Ascending aorta (tissue), 2 donors: ENCODE results near the gene CNOT6. TPM values are rescaled to one million over a fixed set of nuclear protein-coding genes. Genes with fewer than 3 reads are reported as not detected.

Source experiments
- DNase-seq, 2 donors: peaks; one replicate each; pipeline ENCODE4 v3.0.0-alpha.2; 2019; ENCODE audit warnings: low spot score in 2 of 2
- H3K27ac ChIP-seq, 2 donors: fragments of 200-600 bp; sonication (generic); one replicate each; pipeline ENCODE4 v1.5.1; 2016 to 2017; ENCODE audit warnings: mild to moderate bottlenecking in 1 of 2
- H3K27me3 ChIP-seq: fragments of 200-600 bp; sonication (generic); one replicate; pipeline ENCODE4 v1.5.1; 2017
- H3K36me3 ChIP-seq, 2 donors: fragments of 200-600 bp; sonication (generic); one replicate each; pipeline ENCODE4 v1.5.1; 2016
- H3K4me1 ChIP-seq, 2 donors: fragments of 200-600 bp; sonication (generic); one replicate each; pipeline ENCODE4 v1.5.1; 2016 to 2017; ENCODE audit warnings: mild to moderate bottlenecking in 1 of 2
- H3K4me3 ChIP-seq, 2 donors: fragments of 200-600 bp; sonication (generic); one replicate each; pipeline ENCODE4 v1.5.1; 2016 to 2017; ENCODE audit warnings: mild to moderate bottlenecking in 1 of 2
- H3K9me3 ChIP-seq, 2 donors: fragments of 200-600 bp; sonication (generic); one replicate each; pipeline ENCODE4 v1.5.1; 2016
- intact Hi-C: fragments of 100-400 bp; cut with DNase I; formaldehyde crosslinking; loops from one replicate; pipeline ENCODE4 v1.15.1; 2023
- total RNA-seq: library from RNA; depleted of rRNA; stranded (reverse); fragments of >200 nt; gene quantifications from one replicate; pipeline ENCODE4 v1.1.0, GENCODE V29; 2016
- TF ChIP-seq, protein P1 (sequence below), 3 experiments: fragments of 200-600 bp in 2 of 3; fragments of 450-650 bp in 1 of 3; sonication (generic) in 2 of 3; IDR thresholded peaks; one replicate each; pipeline ENCODE4 v1.5.1; 2016 to 2019; ENCODE audit warnings: antibody characterized with exemption in 3 of 3, mild to moderate bottlenecking in 1 of 3, moderate library complexity in 1 of 3

CNOT6 gene
- total RNA-seq, 1 donor from 2014 or later = 12.0 TPM

DNA sequence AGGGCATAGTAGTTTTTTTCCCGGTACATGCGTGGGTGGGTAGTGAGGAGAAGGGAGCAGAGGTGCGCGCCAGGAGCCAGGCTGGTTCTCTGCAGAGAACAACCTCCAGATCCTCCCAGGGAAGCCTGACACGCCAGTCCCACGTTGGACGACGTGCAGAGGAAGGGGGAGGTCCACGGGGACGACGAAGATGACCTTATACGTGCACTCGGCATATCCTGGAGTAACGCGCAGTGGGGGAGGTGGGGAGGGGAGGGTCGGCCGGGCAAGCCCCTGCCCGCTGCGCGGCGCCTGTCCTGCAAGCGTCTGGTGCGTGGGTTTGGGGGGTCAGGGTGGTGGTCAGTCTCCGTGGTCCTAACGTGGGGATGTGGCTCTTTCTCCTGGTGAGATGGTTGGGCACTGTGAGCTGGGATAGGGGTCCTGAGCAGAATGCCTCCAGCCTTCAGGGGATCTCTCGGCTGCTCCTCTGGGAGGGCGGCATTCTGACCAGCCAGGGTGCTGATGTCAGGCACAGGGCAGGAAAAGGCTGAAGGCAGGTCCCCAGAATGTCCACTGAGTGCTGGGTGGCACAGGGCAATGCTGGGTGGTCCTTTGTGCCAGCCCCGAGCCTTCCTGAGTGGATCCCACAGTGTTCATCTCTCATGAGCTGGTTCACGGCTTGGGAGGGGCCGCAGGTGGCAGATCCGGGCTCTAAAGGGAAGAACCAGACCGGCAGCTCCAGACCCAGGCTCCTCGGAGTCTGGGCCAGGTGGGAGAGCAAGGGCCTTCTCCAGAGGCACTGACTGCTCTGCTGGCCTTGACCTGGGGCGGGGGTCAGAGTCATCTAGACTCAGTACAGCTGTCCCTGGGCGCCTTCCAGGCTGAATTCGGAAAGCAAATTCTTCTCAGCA, 107.7 kb downstream of the CNOT6 start:
- TF ChIP-seq, protein P1, sequence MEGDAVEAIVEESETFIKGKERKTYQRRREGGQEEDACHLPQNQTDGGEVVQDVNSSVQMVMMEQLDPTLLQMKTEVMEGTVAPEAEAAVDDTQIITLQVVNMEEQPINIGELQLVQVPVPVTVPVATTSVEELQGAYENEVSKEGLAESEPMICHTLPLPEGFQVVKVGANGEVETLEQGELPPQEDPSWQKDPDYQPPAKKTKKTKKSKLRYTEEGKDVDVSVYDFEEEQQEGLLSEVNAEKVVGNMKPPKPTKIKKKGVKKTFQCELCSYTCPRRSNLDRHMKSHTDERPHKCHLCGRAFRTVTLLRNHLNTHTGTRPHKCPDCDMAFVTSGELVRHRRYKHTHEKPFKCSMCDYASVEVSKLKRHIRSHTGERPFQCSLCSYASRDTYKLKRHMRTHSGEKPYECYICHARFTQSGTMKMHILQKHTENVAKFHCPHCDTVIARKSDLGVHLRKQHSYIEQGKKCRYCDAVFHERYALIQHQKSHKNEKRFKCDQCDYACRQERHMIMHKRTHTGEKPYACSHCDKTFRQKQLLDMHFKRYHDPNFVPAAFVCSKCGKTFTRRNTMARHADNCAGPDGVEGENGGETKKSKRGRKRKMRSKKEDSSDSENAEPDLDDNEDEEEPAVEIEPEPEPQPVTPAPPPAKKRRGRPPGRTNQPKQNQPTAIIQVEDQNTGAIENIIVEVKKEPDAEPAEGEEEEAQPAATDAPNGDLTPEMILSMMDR (IDR thresholded peaks at IDR 0.05) = no peak

DNA sequence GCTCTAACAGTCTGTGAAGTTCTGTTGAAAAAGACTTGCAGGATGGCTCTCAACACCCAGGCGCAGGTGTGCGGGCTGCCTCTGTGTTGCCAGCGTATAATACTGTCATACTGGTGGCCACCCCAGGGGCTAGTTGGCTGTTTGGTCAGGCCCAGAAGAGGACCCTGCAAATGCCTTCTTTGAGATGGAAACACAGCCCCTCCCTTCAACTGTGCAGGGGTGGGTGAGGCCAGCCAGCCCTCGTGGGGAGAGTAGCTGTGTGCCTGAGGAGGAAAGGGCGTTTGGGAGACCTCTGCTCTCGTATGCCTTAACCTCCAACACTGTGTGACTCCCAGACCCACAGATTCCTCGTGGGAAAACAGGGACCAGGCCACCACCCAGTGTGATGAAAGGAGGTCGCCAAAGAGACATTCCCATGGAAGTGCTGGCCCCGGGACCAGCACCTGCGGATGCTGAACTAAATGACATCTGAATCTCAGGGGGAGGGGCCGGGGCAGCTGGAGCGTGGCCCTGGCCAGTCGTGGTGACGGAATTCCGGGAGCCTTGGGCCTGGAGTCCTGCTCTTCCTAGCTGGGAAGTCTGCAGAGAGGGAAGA, 108.4 kb downstream of the CNOT6 start:
- Histone ChIP-seq H3K36me3 (no peaks in the 10 kb centered on the region), H3K27ac (no peak overlapping the region), H3K9me3 (no peaks in the 10 kb centered on the region), H3K4me3 (no peak overlapping the region), H3K27me3 (no peaks in the 10 kb centered on the region), H3K4me1 (no peaks in the 10 kb centered on the region)
- DNase-seq = peak in 1 of 2 donors; percentile 49
- TF ChIP-seq, protein P1 (IDR thresholded peaks at IDR 0.05) = no peak
- intact Hi-C loops = no loop called here

More for the DNA sequence above, 107.7 kb downstream of the CNOT6 start:
- Histone ChIP-seq H3K27me3 (no peaks in the 10 kb centered on the region), H3K4me3 (no peak overlapping the region), H3K9me3 (no peaks in the 10 kb centered on the region), H3K36me3 (no peaks in the 10 kb centered on the region), H3K4me1 (no peaks in the 10 kb centered on the region), H3K27ac (no peak overlapping the region)
- DNase-seq = peak in 1 of 2 donors; percentile 48
- intact Hi-C loops = no loop called here

DNA sequence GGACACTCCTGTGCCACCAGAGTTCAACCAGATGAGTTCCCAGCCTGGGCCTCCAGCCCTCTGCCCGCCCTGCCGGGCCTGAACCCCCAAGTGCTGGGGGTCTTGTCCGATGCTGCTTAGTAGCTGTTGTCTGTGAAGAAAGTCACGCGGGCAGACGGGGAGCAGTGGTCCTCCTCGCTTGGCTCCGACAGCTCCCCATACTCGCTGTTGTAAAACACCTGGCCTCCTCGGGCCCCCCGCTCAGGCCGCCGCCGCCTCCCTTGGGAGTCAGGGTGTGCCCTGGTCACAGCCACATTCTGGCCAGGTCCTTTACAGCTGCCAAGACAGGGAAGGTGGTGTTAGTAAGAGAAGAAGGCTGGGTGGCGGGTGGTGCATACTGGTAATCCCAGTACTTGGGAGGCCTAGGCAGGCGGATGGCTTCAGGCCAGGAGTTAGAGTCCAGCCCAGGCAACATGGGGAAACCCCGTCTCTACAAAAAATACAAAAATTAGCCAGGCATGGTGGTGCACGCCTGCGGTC, 109.0 kb downstream of the CNOT6 start:
- H3K36me3 ChIP-seq = no peaks in the 10 kb centered on the region
- TF ChIP-seq, protein P1 (IDR thresholded peaks at IDR 0.05) = no peak
- no peak overlapping the region for H3K27ac ChIP-seq
- no peaks in the 10 kb centered on the region for H3K27me3 ChIP-seq
- no peaks in the 10 kb centered on the region for H3K4me1 ChIP-seq
- peak in 1 of 2 donors; percentile 42 for DNase-seq
- intact Hi-C loops = no loop called here
- H3K4me3 ChIP-seq = no peak overlapping the region
- no peaks in the 10 kb centered on the region for H3K9me3 ChIP-seq

DNA sequence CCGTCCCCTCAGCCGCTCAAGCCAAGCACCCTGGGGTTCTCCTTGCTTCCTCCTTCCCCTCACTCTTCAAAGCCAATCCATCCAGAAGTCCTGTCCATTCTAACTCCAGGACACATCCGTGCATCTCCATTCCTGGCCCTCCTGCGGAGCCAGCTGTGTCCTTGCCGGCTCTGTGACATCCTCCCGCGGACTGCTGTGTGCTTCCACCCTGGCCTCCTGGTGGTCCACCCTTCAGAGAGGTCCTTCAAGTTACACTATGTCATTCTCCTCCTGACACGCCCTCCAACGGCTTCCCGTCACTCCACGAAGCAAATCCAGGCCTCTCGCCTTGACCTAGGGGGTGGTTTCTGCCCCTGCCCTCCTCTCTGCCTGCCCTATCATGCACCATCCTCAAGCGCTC, 110.1 kb downstream of the CNOT6 start:
- Histone ChIP-seq H3K27me3 (no peaks in the 10 kb centered on the region), H3K4me1 (no peaks in the 10 kb centered on the region), H3K4me3 (no peak overlapping the region), H3K9me3 (no peaks in the 10 kb centered on the region), H3K36me3 (no peaks in the 10 kb centered on the region), H3K27ac (no peak overlapping the region)
- DNase-seq = no peak
- intact Hi-C loops = no loop called here
- TF ChIP-seq, protein P1 (IDR thresholded peaks at IDR 0.05) = no peak

DNA sequence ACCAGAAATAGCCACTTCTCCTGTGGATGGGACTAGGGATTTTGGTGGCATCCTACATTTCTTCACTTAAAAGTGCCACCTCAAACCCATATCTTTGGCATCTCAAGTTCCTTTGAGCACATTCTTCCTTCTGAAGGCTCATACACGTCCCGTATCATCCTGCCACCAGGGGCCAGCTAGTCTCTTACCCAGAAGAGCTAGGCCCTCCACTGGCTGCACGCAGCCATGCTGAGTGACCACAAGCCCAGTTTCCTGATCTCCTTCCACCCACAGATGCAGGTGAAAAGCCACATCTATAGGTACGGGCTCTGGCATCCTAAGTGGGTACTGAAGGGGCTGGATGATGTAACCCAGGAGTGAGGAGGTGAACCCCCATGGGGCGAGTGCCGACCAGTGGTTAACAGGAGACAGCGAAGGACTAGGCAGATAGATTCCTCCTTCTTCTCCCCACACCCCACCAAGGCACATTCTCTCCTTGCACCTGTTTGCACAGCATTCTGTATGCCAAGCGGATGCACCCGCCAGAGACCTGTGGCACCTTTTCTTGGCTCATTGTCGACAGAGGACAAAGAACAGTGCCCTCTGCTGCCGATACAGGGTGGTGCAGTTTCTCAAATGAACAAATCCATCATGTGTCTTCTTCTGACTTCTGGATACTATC, 111.5 kb downstream of the CNOT6 start:
- no peaks in the 10 kb centered on the region for H3K9me3 ChIP-seq
- H3K4me1 ChIP-seq = no peaks in the 10 kb centered on the region
- H3K27ac ChIP-seq = no peak overlapping the region
- TF ChIP-seq, protein P1 (IDR thresholded peaks at IDR 0.05) = peak in 2 of 3 experiments; percentile 23 to 45
- no peak for DNase-seq
- H3K27me3 ChIP-seq = no peaks in the 10 kb centered on the region
- H3K36me3 ChIP-seq = no peaks in the 10 kb centered on the region
- no peak overlapping the region for H3K4me3 ChIP-seq
- intact Hi-C loops = no loop called here
